ENCODE results near the gene COL12A1. TPM values are rescaled to one million over a fixed set of nuclear protein-coding genes. Genes with fewer than 3 reads are reported as not detected.

COL12A1 gene
- 6.4 and 11.3 TPM in 2 replicates for total RNA-seq

- H3K36me3 ChIP-seq (ENCODE audit: control insufficient read depth, insufficient read depth, low read length), result no peaks in the 10 kb centered on the region
- DNase-seq (ENCODE audit: low read depth), result peak; percentile 95
- H3K4me3 ChIP-seq (ENCODE audit: low read depth, low read length), result peak within 1 kb of the TSS; percentile 28
- FAIRE-seq, result no peak
- peaks cover 1% of the 10 kb centered on the region for H3K27me3 ChIP-seq (ENCODE audit: control insufficient read depth, insufficient read depth, low read length)
- no peak for TF ChIP-seq CTCF (IDR thresholded peaks at IDR 0.05; ENCODE audit: insufficient read depth, low read length, severe bottlenecking)
Measured at GRCh38 chr6:75205776-75206575, at the start of gene COL12A1. TSS of gene COL12A1 (minus strand) at chr6:75206053. CDS start at chr6:75202792, 3,261 bp downstream.

- no peak for TF ChIP-seq CTCF (IDR thresholded peaks at IDR 0.05; ENCODE audit: insufficient read depth, low read length, severe bottlenecking)
- DNase-seq (ENCODE audit: low read depth) (no peak), FAIRE-seq (no peak)
- Histone ChIP-seq H3K36me3 (ENCODE audit: control insufficient read depth, insufficient read depth, low read length) (no peaks in the 10 kb centered on the region), H3K4me3 (ENCODE audit: low read depth, low read length) (no peak overlapping the region), H3K27me3 (ENCODE audit: control insufficient read depth, insufficient read depth, low read length) (no peaks in the 10 kb centered on the region)
Measured at GRCh38 chr6:75250552-75250951, 44.7 kb upstream of the COL12A1 start.

- TF ChIP-seq CTCF (IDR thresholded peaks at IDR 0.05; ENCODE audit: insufficient read depth, low read length, severe bottlenecking), result no peak
- FAIRE-seq (no peak), DNase-seq (ENCODE audit: low read depth) (no peak)
- H3K36me3 ChIP-seq (ENCODE audit: control insufficient read depth, insufficient read depth, low read length), result no peaks in the 10 kb centered on the region
- no peak overlapping the region for H3K4me3 ChIP-seq (ENCODE audit: low read depth, low read length)
- no peaks in the 10 kb centered on the region for H3K27me3 ChIP-seq (ENCODE audit: control insufficient read depth, insufficient read depth, low read length)
Measured at GRCh38 chr6:75249837-75250236, 44.0 kb upstream of the COL12A1 start.

- FAIRE-seq (no peak), DNase-seq (ENCODE audit: low read depth) (no peak)
- TF ChIP-seq CTCF (IDR thresholded peaks at IDR 0.05; ENCODE audit: insufficient read depth, low read length, severe bottlenecking), result no peak
- Histone ChIP-seq H3K27me3 (ENCODE audit: control insufficient read depth, insufficient read depth, low read length) (no peaks in the 10 kb centered on the region), H3K36me3 (ENCODE audit: control insufficient read depth, insufficient read depth, low read length) (no peaks in the 10 kb centered on the region), H3K4me3 (ENCODE audit: low read depth, low read length) (no peak overlapping the region)
Measured at GRCh38 chr6:75246386-75246785, 40.5 kb upstream of the COL12A1 start.

- peak; percentile 21 for DNase-seq (ENCODE audit: low read depth)
- H3K27me3 ChIP-seq (ENCODE audit: control insufficient read depth, insufficient read depth, low read length), result no peaks in the 10 kb centered on the region
- H3K36me3 ChIP-seq (ENCODE audit: control insufficient read depth, insufficient read depth, low read length), result peaks cover 5% of the 10 kb centered on the region
- FAIRE-seq, result no peak
- TF ChIP-seq CTCF (IDR thresholded peaks at IDR 0.05; ENCODE audit: insufficient read depth, low read length, severe bottlenecking), result no peak
- H3K4me3 ChIP-seq (ENCODE audit: low read depth, low read length), result peak overlapping the region; percentile 56
Measured at GRCh38 chr6:75244063-75244584, 38.3 kb upstream of the COL12A1 start.
